ENCODE measurements around the gene SMYD3. TPM values are rescaled to one million over a fixed set of nuclear protein-coding genes. Genes with fewer than 3 reads are reported as not detected.

Gene SMYD3
- total and polyA plus RNA-seq, 2 of the 4 experiments (the other 2 are of a cell fraction): 26.5 to 37.6 TPM

GRCh38 chr1:245926888-245927287 lies 580.2 kb downstream of the SMYD3 start:
- Histone ChIP-seq H3K23ac (ENCODE audit: low read depth, low read length) (no peak overlapping the region), H3K9ac (ENCODE audit: low read depth, low read length) (no peak overlapping the region), H3K4me3 (ENCODE audit: insufficient read depth, low read depth, low read length) (no peak overlapping the region), H3K9me3 (ENCODE audit: control insufficient read depth, insufficient read depth, low read length) (no peaks in the 10 kb centered on the region), H4K91ac (ENCODE audit: insufficient read depth, low read depth, low read length) (no peak overlapping the region), H4K8ac (ENCODE audit: low read depth in 2 of 2, low read length in 2 of 2) (no peak overlapping the region), H2BK120ac (ENCODE audit: low read depth, low read length) (no peak overlapping the region), H3K18ac (ENCODE audit: low read depth, low read length) (no peak overlapping the region), H2BK15ac (ENCODE audit: low read depth, low read length) (no peak overlapping the region), H3K4ac (ENCODE audit: low read depth, low read length) (no peak overlapping the region), H2AFZ (replicated peaks; ENCODE audit: low read length, poor library complexity) (no peak overlapping the region), H4K5ac (ENCODE audit: low read depth, low read length) (no peak overlapping the region), H3K36me3 (ENCODE audit: control insufficient read depth, insufficient read depth, low read length) (no peaks in the 10 kb centered on the region), H2BK5ac (ENCODE audit: low read depth, low read length, poor library complexity, severe bottlenecking) (no peak overlapping the region), H3K4me1 (ENCODE audit: control insufficient read depth, insufficient read depth, low read length) (no peaks in the 10 kb centered on the region), H3K9me1 (ENCODE audit: insufficient read depth, low read length) (peaks cover 3% of the 10 kb centered on the region; the same call in 1 of the 2 replicates), H3K27ac (ENCODE audit: insufficient read depth, low read length) (no peak overlapping the region), H2AK5ac (ENCODE audit: low read depth, low read length) (no peak overlapping the region), H4K20me1 (ENCODE audit: insufficient read depth, low read length) (no peaks in the 10 kb centered on the region), H3K27me3 (ENCODE audit: control insufficient read depth, insufficient read depth, low read length) (no peaks in the 10 kb centered on the region), H3K79me1 (ENCODE audit: low read depth in 1 of 2, low read length in 2 of 2) (no peaks in the 10 kb centered on the region), H3K56ac (ENCODE audit: extremely low read depth, insufficient read depth, low read length) (no peak overlapping the region), H3K4me2 (ENCODE audit: low read depth, low read length) (no peak overlapping the region), H3K14ac (replicated peaks; ENCODE audit: low read depth, low read length) (no peak overlapping the region), H2AK9ac (replicated peaks; ENCODE audit: low read depth, low read length, poor library complexity) (no peak overlapping the region), H2BK20ac (ENCODE audit: low read depth, low read length) (no peak overlapping the region)
- intact Hi-C loops (cut with micrococcal nuclease): no loop called here
- TF ChIP-seq MAZ (IDR thresholded peaks at IDR 0.05; ENCODE audit: borderline replicate concordance, low read depth, low read length) (no peak), SMC3 (IDR thresholded peaks at IDR 0.05; ENCODE audit: low read depth, low read length) (no peak), MXI1 (IDR thresholded peaks at IDR 0.05; ENCODE audit: borderline replicate concordance, low read depth, low read length) (no peak), ELK1 (IDR thresholded peaks at IDR 0.05; ENCODE audit: borderline replicate concordance, low read depth, low read length) (no peak), MAFK (IDR thresholded peaks at IDR 0.05; ENCODE audit: low read depth, low read length) (no peak), USF2 (IDR thresholded peaks at IDR 0.05; ENCODE audit: low read depth, low read length) (no peak), BHLHE40 (IDR thresholded peaks at IDR 0.05; ENCODE audit: low read depth, low read length) (no peak), RCOR1 (IDR thresholded peaks at IDR 0.05; ENCODE audit: insufficient replicate concordance, low read length) (no peak), RFX5 (IDR thresholded peaks at IDR 0.05; ENCODE audit: low read depth, low read length) (no peak), CEBPB (IDR thresholded peaks at IDR 0.05; ENCODE audit: low read depth, low read length) (no peak), CTCF (conservative IDR thresholded peaks at IDR 0.05; ENCODE audit: low read depth, low read length) (no peak), FOS (IDR thresholded peaks at IDR 0.05; ENCODE audit: low read depth, low read length) (no peak), NFE2L2 (IDR thresholded peaks at IDR 0.05; ENCODE audit: low read depth, low read length) (no peak), RAD21 (IDR thresholded peaks at IDR 0.05; ENCODE audit: low read length) (no peak), CHD1 (IDR thresholded peaks at IDR 0.05; ENCODE audit: low read depth, low read length) (no peak)
- 100% methylated on average over 1 of the region's 3 CpGs; no CpG with 5 or more reads in 1 of the 2 experiments for WGBS, 2 experiments (ENCODE audit: extremely low coverage in 2 of 2, insufficient read length in 1 of 2)
- in situ Hi-C loops (cut with MboI; ENCODE audit: low sequenced_read_pairs): no loop called here
- dilution Hi-C loops (cut with HindIII; ENCODE audit: low sequenced_read_pairs, unreplicated experiment): no loop called here
- ATAC-seq (ENCODE audit: low read depth): no peak
- POLR2A ChIA-PET (ENCODE audit: unreplicated experiment): no interaction called here
- no TSS peak for BruUV-seq (replicated peaks)
- CTCF ChIA-PET: no interaction called here
- no peak for DNase-seq
